GM19043 (cell line): ENCODE results near the gene IMPA2.

Experiments used
- ATAC-seq: cut with Tn5 transposase; IDR thresholded peaks from one replicate; pipeline ENCODE4 v1.9.1; 2021; ENCODE audit warnings: low read depth; ENCODE audit not compliant: unreplicated experiment

Gene IMPA2

GRCh38 chr18:12006488-12006840, 25.2 kb downstream of the IMPA2 start:
- no peak for ATAC-seq

- no peak for ATAC-seq
Observed at GRCh38 chr18:12007063-12007462, 25.8 kb downstream of the IMPA2 start.

DNA sequence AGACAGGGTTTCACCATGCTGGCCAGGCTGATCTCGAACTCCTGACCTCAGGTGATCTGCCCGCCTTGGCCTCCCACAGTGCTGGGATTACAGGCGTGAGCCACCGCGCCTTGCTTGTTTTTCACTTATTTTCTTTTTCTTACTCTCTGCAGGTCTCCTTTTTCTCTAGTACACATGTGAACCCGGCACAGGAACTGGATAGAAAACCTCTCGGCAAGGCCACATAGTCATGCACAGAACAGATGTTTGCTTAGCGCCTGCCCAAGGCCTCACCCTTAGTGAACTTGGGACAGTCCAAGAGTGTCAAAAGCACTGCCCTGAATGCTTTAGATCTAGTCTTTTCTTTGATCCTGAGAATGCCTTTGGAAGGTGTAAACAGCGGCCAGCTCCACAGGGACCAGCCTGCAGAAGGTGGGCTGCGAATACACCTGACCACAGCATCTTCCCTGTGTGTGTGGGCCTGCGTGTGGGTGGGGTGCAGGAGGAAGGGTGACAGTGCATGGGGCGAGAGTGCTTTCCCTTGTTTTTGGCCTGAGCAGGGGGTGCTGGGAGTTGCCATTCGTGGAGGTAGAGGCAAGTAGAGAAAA, 27.0 kb downstream of the IMPA2 start:
- ATAC-seq = no peak

DNA sequence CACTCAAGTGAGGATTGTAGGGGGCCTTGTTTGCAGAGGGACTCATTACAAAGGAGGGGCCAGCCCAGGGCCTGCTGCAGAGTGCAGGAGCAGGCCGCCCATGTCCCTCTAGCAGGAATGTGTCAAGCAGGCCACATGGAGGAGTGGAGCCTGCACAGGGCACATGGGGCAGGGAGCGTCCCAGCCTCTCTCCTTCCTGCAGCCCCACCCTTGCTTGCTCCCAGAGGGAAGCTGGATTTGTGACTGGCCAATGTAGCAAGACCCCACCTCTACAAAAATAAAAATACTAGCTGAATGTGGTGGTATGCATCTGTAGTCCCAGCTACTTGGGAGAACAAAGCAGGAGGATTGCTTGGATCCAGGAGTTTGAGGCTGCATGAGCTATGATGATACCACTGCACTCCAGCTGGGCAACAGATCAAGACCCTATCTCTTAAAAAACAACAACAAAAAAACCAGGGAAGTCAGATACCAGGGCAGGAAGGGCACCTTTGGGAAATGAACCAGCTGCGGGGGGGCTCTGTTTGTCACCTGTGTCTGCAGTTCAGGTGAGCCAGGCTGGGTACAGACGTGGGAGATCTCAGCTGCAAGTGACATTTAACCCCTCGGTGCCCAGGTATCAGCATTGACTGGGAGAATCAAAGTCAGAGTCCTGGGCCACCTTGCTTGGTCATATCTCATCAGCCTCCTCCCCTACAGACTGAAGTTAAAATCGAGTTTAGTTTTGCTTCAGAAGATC, 27.7 kb downstream of the IMPA2 start:
- ATAC-seq = no peak

DNA sequence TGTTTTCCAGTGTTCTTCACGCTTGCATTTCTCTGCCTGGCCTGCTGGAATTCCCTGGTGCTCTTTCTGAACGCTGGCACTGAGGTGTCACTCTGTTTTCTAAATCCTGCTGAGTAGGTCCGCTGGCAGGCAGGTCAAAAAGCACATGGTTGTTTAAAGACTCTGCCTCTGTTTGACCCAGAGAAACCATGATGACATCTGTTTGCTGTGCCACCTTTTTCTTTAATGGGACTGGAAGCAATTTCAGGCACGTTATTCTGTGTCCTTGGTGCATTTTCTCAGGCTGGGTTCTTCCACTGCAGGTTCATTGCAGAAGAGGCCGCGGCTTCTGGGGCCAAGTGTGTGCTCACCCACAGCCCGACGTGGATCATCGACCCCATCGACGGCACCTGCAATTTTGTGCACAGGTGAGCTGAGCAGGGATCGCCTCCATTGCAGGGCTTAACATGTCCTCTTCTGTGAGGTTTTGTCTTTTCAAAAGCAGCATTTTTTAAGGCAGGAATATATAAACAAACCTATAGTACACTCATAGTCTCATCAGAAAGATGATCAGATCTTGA, 28.4 kb downstream of the IMPA2 start:
- no peak for ATAC-seq

- ATAC-seq = no peak
Observed at GRCh38 chr18:12010187-12010802, 29.0 kb downstream of the IMPA2 start.

DNA sequence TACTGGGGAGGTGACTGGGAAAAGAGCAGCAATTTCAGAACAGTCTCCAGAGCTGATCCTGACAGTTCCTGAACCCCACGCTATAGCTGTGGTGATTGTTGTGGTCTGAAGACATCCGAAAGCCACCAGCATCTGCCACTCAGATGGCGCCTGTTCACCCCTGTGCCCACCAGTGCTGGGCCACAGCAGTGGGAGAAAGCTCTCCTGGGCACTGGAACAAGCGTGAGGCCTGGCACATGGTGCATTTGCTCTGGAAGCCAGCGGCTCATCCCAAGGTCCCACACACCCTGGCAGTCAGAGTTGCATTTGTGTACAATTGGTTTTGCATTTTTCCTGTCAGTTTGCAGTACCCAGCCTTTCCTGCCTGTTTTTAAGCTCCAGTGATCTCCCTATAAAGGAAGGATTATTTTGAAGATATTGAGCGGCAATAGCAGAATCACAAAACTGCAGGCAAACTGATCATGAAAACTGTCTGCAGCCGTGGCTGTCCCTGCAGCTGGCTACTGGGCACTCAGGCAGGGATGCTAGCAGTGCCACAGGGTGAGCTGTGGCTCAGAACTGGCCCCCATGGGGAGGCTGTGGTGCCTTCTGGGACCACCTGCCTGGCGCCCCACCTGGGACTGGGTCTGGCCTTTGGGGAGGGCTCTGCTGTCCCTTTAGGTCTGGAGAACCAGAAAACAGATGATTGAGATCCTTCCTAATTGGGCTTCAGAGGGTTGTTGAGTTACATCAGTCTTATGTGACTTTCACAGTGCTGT, 30.1 kb downstream of the IMPA2 start:
- ATAC-seq = no peak

DNA sequence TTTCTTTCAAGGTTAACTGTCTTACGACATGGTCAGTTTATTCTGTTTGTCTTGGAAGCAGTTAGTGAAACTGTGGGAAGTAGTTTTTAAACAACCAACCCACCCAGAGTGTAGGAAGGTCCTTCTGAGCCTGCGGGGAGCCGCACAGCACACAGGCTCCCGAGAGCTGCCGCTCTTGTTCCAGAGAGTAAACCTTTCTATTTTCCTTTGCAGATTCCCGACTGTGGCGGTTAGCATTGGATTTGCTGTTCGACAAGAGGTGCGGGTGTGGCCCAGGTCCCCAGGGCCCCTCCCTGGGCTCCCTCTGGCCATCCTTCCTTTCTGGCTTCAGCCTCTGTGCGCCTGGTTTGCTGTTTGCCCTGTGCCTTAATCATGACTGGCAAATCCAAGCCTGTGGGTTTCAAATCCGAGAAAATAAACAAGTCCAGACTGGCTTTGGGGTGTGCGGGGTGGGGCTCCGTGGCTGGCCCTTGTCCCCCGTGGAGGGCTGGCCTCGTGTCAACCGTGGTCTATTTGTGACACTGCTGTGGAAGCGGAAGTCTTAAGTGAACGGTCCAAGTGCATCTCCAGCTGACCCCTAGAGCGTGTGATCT, 30.7 kb downstream of the IMPA2 start:
- no peak for ATAC-seq

- no peak for ATAC-seq
Observed at GRCh38 chr18:12012697-12013096, 31.4 kb downstream of the IMPA2 start.

DNA sequence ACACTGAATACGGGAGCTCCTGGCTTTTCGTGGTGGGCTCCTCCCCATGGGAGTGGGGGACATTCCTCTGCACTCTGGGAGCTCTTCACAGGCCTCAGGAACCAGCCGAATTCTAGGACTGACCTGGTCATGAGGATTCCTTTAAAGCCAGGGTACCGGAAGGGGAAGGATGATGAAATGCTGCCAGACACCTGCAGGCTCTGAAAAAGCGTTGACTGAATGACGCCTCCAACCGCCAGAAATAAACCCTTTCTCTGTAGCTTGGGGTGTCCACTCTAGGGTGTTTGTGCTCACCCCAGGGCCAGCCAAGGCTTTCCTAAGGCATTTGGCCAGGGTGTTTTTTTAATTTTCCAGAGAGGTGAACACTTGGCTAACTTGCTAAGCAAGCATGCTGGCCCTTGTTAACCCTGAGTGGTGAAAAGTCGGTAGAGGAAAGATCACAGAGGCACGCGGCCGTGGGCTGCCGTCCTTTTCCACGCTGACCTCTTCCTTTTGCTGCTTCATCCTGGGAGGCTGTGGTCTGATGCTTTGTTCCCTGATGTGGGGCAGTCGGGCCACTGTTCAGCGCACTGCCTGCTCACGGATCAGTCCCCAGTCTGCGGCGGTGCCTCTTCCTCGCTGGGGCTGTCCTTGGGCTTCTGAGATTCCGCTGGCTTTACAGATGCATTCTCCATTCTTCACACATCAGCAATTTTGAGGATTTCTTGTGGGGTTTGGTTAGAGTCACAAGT, 32.0 kb downstream of the IMPA2 start:
- no peak for ATAC-seq

DNA sequence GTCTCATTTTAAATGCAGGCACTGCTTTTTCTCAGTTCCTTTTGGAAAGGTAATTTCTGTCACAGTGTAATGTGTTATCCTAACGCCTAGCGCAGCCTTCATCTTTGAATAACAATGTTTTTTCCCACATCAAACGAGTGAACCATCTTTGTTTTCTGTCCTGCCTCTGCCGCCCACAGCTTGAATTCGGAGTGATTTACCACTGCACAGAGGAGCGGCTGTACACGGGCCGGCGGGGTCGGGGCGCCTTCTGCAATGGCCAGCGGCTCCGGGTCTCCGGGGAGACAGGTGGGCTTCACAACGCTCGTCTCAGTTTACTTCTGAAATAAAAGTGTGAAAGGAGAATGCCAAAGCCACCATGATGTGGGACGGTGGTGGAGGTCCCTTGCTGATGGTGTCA, 32.8 kb downstream of the IMPA2 start:
- ATAC-seq = no peak

- ATAC-seq = no peak
Observed at GRCh38 chr18:12014521-12015415, 33.5 kb downstream of the IMPA2 start.

- ATAC-seq = no peak
Observed at GRCh38 chr18:12015416-12016062, 34.2 kb downstream of the IMPA2 start.

GRCh38 chr18:12017081-12017480, 35.8 kb downstream of the IMPA2 start:
- no peak for ATAC-seq

- no peak for ATAC-seq
Observed at GRCh38 chr18:12018861-12019260, 37.6 kb downstream of the IMPA2 start.

DNA sequence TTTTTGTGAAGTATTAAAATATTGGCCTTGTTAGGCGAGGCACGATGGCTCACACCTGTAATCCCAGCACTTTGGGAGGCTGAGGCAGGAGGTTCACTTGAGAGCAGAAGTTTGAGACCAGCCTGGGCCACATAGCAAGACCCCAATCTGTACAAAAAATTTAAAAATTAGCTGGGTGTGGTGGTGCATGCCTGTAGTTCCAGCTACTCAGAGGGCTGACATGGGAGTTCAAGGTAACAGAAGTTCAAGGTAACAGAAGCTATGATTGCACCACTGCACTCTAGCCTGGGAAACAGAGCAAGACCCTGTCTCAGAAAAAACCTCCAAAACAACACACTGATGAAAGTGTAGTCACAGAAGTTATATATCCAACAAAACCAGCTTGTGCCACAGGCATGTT, 39.8 kb downstream of the IMPA2 start:
- no peak for ATAC-seq

- ATAC-seq = no peak
Observed at GRCh38 chr18:12021596-12021995, 40.3 kb downstream of the IMPA2 start.

- ATAC-seq = no peak
Observed at GRCh38 chr18:12023375-12023774, 42.1 kb downstream of the IMPA2 start.

DNA sequence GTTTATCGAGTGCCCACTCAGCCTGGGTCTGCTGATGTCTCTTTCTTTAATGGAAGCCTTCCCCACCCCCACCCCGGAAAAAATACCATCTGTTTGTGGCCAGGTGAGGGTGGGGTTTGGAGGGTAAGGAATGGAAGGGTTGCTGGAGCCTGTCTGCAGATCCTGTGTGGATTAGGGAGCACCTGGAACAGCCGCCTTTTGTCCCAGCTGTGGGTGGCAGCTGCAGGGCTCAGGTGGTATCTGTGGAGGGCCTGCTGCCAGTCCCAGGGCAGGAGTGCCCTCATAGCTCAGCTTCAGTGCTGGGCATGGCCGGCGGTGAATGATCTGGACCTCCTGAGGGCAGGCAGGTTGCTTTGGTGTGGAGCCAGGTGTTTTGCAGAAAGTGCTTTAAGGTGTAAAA, 45.3 kb downstream of the IMPA2 start:
- no peak for ATAC-seq
